Hepatocyte (in vitro differentiated cells): ENCODE measurements around the gene STX8.

ENCODE experiments used
- CTCF ChIP-seq: fragments of 200-600 bp; sonication (generic); IDR thresholded peaks from 2 replicates; pipeline ENCODE4 v1.5.1; 2016; ENCODE audit warnings: antibody characterized with exemption, mild to moderate bottlenecking; ENCODE audit not compliant: poor library complexity
- EZH2 ChIP-seq: fragments of 200-600 bp; sonication (generic); IDR thresholded peaks from 2 replicates; pipeline ENCODE4 v1.6.1; 2016; ENCODE audit warnings: antibody characterized with exemption, mild to moderate bottlenecking, borderline replicate concordance
- EZH2phosphoT487 ChIP-seq: fragments of 200-600 bp; sonication (generic); IDR thresholded peaks from one replicate; pipeline ENCODE4 v1.6.1; 2018; ENCODE audit warnings: antibody characterized with exemption, mild to moderate bottlenecking, low read depth, moderate library complexity; ENCODE audit not compliant: unreplicated experiment, severe bottlenecking

DNA sequence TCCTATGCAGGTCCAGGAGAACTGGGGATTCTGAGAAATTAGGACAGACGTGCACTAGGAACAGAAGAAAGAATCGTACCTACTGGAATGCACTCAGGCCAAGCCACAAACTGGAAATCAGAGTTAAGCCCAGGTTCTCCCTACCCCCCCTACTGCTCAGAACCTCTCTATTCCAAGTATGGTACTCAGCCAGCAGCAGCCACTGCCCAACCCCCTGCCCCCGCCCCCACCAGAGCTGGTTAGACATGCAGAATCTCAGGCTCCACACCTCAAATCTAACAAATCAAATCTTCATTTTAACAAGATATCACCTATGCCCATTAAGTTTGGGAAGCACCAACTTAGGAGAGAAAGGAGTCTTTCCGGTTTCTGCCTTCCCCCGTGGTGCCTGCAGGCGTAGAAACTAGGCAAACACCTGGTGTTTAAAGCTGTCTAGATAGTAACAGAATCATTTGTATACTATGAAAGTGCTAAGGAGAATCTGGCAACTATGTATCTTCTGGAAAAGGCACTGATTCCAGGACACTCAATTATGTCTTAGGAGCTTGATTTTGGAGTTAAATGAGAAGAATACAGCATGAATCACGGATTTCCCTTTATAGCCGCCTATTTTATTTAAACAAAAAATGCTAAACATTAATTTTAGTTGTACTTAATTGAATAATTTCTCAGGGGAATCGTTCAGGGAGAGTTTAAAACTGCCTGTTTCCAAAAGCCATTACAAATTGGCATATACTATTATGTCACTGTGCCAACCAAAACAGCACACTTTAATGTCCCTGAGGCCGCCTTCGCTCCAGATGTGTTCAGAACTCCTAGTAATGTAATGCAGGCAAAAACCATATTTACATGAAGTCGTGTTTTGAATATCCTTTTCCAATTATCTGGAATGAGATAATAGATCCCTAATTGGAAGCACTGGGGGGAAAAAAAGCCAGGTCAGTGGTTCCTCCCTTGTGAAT, 166.5 kb downstream of the STX8 start:
- TF ChIP-seq EZH2 (no peak), CTCF (no peak), EZH2phosphoT487 (no peak)
